ENCODE measurements around the gene IL17B.

Gene IL17B

DNA sequence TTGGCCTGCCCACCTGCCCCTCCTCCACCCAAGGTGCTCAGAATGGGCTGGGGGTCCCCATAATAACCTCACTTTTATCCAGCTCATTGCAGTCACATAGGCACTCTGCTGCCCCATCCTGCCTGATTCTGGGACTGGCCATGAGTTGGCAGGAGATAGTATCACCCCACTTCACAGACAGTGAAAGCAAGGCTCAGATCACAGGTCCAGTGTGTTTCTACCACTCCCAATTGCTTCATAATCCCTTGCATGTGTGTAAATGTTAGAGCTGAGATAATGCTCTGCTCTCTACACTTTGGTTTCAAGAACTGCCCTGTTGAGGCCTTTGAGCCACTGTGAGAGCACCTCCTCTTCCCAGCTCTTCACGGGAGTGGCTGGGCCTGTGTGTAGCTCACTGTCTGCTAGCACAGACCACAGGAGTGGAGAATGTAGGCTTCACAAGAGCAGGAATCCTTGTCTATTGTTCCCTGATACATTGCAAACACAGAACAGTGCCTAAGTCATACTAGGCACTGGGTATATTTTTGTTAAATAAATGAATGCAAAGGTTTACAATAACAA, 12.8 kb downstream of the IL17B start:
- Histone ChIP-seq H3K36me3 (ENCODE audit: control insufficient read depth, insufficient read depth, low read length) (no peaks in the 10 kb centered on the region), H3K4me3 (ENCODE audit: low read length) (no peak overlapping the region), H3K9ac (ENCODE audit: low read length) (no peak overlapping the region), H3K27me3 (ENCODE audit: control insufficient read depth, insufficient read depth, low read length) (no peaks in the 10 kb centered on the region), H3K4me1 (ENCODE audit: control insufficient read depth, insufficient read depth, low read length) (peaks cover 9% of the 10 kb centered on the region), H3K9me3 (ENCODE audit: control insufficient read depth, low read length) (no peaks in the 10 kb centered on the region)

DNA sequence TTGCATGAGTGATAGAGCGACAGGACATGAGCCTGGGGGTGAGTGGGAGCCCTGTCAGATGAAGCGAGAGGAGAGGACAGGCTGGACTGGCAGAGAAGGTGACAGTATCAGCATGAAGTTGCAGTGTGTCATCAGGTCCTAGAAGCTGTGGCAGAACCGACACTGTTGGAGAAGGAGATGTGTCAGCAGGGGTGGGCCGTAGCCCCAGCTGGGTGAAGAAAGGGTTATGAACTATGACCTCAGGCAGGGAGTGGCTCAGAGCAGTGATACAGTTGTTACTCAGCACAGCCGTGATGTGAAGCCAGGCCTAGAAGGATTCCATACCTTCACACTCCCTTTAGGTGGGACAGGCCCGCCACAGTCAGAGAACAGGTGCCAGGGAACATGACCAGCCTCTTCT, 13.7 kb downstream of the IL17B start:
- Histone ChIP-seq H3K27me3 (ENCODE audit: control insufficient read depth, insufficient read depth, low read length) (no peaks in the 10 kb centered on the region), H3K9ac (ENCODE audit: low read length) (no peak overlapping the region), H3K4me3 (ENCODE audit: low read length) (no peak overlapping the region), H3K9me3 (ENCODE audit: control insufficient read depth, low read length) (no peaks in the 10 kb centered on the region), H3K36me3 (ENCODE audit: control insufficient read depth, insufficient read depth, low read length) (no peaks in the 10 kb centered on the region), H3K4me1 (ENCODE audit: control insufficient read depth, insufficient read depth, low read length) (peaks cover 9% of the 10 kb centered on the region)

DNA sequence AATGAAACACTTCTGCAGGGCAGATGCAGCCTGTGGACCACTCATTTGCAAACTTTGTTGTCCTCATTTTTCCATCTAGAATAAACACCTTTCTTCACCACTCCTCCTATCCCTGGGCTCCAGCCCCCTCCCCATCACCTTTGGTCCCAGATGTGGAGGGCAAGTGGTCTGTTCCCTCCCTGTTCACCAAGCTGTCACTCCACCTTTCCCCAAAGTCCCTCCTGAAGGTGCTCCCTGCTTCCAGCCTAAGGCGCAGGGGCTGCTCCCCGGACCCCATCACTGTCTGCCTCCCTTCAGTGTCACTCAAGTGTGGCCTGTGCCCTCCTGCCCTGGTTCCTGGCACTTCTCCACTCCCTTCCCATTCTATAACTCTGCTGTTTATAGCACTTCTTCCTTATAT, 14.4 kb downstream of the IL17B start:
- Histone ChIP-seq H3K4me3 (ENCODE audit: low read length) (no peak overlapping the region), H3K27me3 (ENCODE audit: control insufficient read depth, insufficient read depth, low read length) (no peaks in the 10 kb centered on the region), H3K36me3 (ENCODE audit: control insufficient read depth, insufficient read depth, low read length) (no peaks in the 10 kb centered on the region), H3K9ac (ENCODE audit: low read length) (no peak overlapping the region), H3K4me1 (ENCODE audit: control insufficient read depth, insufficient read depth, low read length) (peaks cover 9% of the 10 kb centered on the region), H3K9me3 (ENCODE audit: control insufficient read depth, low read length) (no peaks in the 10 kb centered on the region)

DNA sequence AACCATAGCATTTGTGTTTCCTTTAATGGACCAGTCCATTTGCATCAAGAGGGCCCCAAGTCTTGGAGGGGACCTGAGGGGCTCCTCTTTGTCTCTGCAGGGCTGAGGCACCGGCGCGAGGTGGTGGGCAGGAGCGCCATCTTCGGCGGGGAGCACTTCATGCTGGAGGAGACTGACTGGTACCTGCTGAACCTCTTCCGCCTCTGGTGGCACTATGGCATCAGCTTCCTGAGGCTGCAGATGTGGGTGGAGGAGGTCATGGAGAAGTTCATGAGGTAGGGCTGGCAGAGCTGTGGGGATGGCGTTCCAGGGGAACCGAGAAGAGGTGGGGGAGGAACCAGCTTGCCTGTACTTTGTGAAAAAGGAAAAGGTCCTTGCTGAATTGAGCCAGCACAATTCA, 15.2 kb downstream of the IL17B start:
- H3K9ac ChIP-seq (ENCODE audit: low read length): no peak overlapping the region
- peaks cover 9% of the 10 kb centered on the region for H3K4me1 ChIP-seq (ENCODE audit: control insufficient read depth, insufficient read depth, low read length)
- H3K27me3 ChIP-seq (ENCODE audit: control insufficient read depth, insufficient read depth, low read length): no peaks in the 10 kb centered on the region
- no peak overlapping the region for H3K4me3 ChIP-seq (ENCODE audit: low read length)
- H3K36me3 ChIP-seq (ENCODE audit: control insufficient read depth, insufficient read depth, low read length): no peaks in the 10 kb centered on the region
- no peaks in the 10 kb centered on the region for H3K9me3 ChIP-seq (ENCODE audit: control insufficient read depth, low read length)

DNA sequence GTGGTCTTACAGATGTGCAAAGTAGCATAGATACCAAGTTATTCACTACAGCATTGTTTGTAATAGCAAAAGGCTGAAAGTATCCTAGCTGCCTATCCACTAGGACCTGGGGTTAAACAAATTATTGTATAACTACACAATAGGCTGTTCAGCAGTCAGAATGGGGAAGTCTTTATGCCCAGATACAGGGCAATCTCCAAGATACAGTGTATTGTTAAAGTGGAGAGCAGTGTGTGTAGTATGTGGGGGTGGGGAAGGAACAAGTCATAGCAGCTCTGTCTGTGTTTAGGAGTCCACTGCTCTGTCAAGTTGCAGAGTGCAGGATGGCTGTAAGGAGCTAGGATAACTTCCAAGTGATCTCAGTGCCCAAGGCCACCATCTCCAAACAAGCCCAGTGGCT, 15.7 kb downstream of the IL17B start:
- no peak overlapping the region for H3K9ac ChIP-seq (ENCODE audit: low read length)

DNA sequence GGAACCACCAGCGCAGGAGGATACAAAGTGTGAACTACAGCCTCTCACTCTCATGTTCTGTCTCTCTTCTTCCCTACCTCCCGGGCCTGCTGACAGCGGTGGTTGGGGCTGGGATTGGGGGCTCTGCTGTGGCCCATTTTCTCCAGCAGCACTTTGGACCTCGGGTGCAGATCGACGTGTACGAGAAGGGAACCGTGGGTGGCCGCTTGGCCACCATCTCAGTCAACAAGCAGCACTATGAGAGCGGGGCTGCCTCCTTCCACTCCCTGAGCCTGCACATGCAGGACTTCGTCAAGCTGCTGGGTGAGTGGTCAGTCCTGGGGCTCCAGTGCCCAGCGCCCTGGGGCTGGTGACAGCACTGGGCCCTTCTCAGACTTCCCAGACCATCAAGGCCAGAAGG, 16.6 kb downstream of the IL17B start:
- H3K9me3 ChIP-seq (ENCODE audit: control insufficient read depth, low read length): no peaks in the 10 kb centered on the region
- no peaks in the 10 kb centered on the region for H3K27me3 ChIP-seq (ENCODE audit: control insufficient read depth, insufficient read depth, low read length)
- H3K4me1 ChIP-seq (ENCODE audit: control insufficient read depth, insufficient read depth, low read length): peaks cover 6% of the 10 kb centered on the region
- no peak overlapping the region for H3K4me3 ChIP-seq (ENCODE audit: low read length)
- H3K9ac ChIP-seq (ENCODE audit: low read length): no peak overlapping the region
- no peaks in the 10 kb centered on the region for H3K36me3 ChIP-seq (ENCODE audit: control insufficient read depth, insufficient read depth, low read length)

More for the DNA sequence above, 15.7 kb downstream of the IL17B start:
- Histone ChIP-seq H3K36me3 (ENCODE audit: control insufficient read depth, insufficient read depth, low read length) (no peaks in the 10 kb centered on the region), H3K27me3 (ENCODE audit: control insufficient read depth, insufficient read depth, low read length) (no peaks in the 10 kb centered on the region), H3K9me3 (ENCODE audit: control insufficient read depth, low read length) (no peaks in the 10 kb centered on the region), H3K4me3 (ENCODE audit: low read length) (no peak overlapping the region), H3K4me1 (ENCODE audit: control insufficient read depth, insufficient read depth, low read length) (peaks cover 9% of the 10 kb centered on the region)

DNA sequence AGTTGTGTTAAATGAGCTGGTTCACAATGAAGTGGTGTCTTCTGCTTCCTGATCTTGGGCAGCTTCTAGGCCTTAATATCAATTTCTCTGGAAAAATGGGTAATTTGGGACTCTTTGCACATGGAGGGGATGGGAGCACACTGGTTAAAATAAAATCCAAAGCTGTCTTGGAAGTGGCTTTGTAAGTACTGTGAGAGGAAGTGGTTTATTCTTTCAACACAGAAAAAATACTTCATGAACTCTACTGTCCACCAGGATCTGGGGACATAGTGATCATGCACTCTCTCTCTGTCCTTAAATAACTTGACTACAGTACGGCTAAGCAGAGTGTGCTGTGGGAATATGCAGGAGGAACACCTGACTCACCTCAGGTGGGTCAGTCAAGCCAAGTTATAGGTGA, 18.8 kb downstream of the IL17B start:
- Histone ChIP-seq H3K9ac (ENCODE audit: low read length) (no peak overlapping the region), H3K36me3 (ENCODE audit: control insufficient read depth, insufficient read depth, low read length) (no peaks in the 10 kb centered on the region), H3K4me1 (ENCODE audit: control insufficient read depth, insufficient read depth, low read length) (peaks cover 4% of the 10 kb centered on the region), H3K27me3 (ENCODE audit: control insufficient read depth, insufficient read depth, low read length) (no peaks in the 10 kb centered on the region), H3K4me3 (ENCODE audit: low read length) (no peak overlapping the region), H3K9me3 (ENCODE audit: control insufficient read depth, low read length) (no peaks in the 10 kb centered on the region)

DNA sequence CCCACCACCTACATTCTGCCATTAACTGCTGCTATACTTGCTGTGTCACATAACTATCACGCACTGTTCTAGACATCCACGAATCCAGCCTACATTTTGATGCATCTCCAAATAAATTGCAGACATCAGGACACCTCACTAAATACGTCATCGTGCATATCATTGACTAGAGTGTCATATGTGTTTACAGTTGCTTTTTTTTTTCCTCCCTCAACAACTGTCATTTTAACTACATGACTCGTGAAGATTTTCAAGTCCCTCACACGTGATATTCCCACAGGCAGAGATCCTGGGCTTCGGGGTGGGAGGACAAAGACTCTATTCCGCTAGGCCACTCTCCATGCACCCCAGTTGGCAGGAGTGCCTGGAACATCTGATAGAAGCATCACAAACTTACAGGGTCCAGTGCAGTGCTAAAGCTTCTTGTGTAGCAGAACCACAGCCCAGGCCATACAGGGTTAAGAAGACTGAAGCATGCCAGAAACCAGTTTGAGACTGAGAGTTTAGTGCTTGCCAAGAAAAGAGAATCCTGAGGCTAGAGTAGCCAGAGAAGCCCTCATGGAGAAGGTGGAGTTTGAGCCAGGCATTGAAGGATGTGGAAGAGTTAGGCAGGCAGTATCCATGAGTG, 20.1 kb downstream of the IL17B start:
- Histone ChIP-seq H3K36me3 (ENCODE audit: control insufficient read depth, insufficient read depth, low read length) (no peaks in the 10 kb centered on the region), H3K27me3 (ENCODE audit: control insufficient read depth, insufficient read depth, low read length) (no peaks in the 10 kb centered on the region), H3K4me3 (ENCODE audit: low read length) (no peak overlapping the region), H3K9me3 (ENCODE audit: control insufficient read depth, low read length) (no peaks in the 10 kb centered on the region), H3K4me1 (ENCODE audit: control insufficient read depth, insufficient read depth, low read length) (peaks cover 4% of the 10 kb centered on the region), H3K9ac (ENCODE audit: low read length) (no peak overlapping the region)

DNA sequence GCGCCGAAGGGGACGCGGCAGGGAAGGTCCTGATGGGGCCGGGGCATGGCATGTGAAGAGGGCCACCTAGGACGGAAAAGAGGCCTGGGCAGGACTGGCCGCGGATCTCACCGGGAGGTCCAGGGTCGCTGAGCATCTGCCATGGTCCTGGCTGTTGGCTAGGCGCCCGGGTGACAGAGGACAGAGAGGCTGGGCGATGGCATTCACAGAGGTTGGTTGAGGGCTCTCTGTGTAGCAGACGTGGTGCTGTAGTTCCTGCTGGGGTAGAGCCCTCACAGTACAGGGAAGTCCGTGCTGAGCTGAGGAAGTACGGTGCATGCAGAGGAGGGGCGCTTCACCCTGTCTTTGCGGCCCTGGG, 20.8 kb downstream of the IL17B start:
- Histone ChIP-seq H3K9ac (ENCODE audit: low read length) (peak overlapping the region; percentile 77), H3K4me3 (ENCODE audit: low read length) (peak overlapping the region; percentile 72), H3K36me3 (ENCODE audit: control insufficient read depth, insufficient read depth, low read length) (no peaks in the 10 kb centered on the region), H3K27me3 (ENCODE audit: control insufficient read depth, insufficient read depth, low read length) (no peaks in the 10 kb centered on the region), H3K9me3 (ENCODE audit: control insufficient read depth, low read length) (no peaks in the 10 kb centered on the region), H3K4me1 (ENCODE audit: control insufficient read depth, insufficient read depth, low read length) (peaks cover 4% of the 10 kb centered on the region)

DNA sequence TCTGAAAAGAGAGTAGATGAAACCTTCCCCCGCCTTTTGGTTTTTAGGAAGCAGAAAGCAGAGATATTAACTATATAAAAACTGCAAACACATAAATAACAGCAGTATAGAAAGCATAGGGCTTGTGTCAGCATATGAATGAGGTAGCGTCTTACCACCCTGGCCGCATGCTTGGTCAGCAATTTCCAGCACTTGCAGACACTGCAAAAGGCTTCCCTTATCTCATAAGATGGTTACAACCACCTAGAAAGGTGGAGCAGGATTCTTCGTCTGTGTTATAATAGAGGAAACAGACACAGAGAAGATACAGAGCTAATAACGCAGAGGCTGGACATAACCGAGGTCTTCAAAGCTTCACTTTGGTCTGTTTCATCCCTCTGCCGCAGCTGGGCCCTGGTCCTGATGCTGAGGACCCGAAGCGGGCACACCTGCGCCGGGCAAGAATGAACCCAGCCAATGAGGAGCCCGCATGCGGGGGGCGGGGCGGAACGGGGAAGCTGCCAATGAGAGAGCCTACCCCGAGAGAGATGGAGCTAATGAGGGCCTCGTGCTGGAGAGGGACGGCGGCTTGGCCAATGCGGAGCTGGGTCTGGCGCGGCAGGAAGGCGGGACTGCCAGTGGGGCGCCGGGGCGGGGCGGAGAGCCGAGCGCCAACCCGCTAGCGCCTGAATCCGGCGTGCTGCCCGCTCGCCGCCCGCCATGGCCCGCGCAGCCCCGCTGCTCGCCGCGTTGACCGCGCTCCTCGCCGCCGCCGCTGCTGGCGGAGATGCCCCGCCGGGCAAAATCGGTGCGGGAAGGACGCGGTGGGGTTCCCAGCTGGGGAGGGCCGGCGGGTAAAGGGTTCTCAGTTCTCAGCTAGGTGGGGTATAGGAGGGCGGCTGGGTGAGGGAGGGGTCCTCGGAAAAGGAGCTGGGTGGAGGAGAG, 21.5 kb downstream of the IL17B start, which contains the start of gene PCYOX1L:
Gene PCYOX1L (plus strand): TSS at position 677 of the 924 bp plus-strand sequence. CDS start 23 bp downstream, at position 700.
- H3K9me3 ChIP-seq (ENCODE audit: control insufficient read depth, low read length): no peaks in the 10 kb centered on the region
- peak within 1 kb of the TSS; percentile 77 for H3K9ac ChIP-seq (ENCODE audit: low read length)
- peak within 1 kb of the TSS; percentile 72 for H3K4me3 ChIP-seq (ENCODE audit: low read length)
- no peaks in the 10 kb centered on the region for H3K36me3 ChIP-seq (ENCODE audit: control insufficient read depth, insufficient read depth, low read length)
- H3K27me3 ChIP-seq (ENCODE audit: control insufficient read depth, insufficient read depth, low read length): no peaks in the 10 kb centered on the region
- H3K4me1 ChIP-seq (ENCODE audit: control insufficient read depth, insufficient read depth, low read length): peaks cover 4% of the 10 kb centered on the region

DNA sequence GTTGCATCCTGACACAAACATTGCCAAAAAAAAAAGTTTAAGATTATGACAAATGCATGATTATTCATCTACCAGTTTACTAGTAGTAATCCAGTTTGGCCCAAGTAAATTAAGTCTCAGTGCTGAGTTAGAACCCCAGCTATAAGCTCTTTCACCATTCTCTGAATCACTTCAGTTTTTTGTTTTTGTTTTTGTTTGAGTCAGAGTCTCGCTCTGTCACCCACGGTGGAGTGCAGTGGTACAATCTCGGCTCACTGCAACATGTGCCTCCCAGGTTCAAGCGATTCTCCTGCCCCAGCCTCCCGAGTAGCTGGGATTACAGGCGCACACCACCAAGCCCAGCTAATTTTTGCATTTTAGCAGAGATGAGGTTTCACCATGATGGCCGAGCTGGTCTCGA, 22.7 kb downstream of the IL17B start:
- H3K36me3 ChIP-seq (ENCODE audit: control insufficient read depth, insufficient read depth, low read length): no peaks in the 10 kb centered on the region
- H3K27me3 ChIP-seq (ENCODE audit: control insufficient read depth, insufficient read depth, low read length): no peaks in the 10 kb centered on the region
- H3K4me1 ChIP-seq (ENCODE audit: control insufficient read depth, insufficient read depth, low read length): peaks cover 4% of the 10 kb centered on the region
- no peaks in the 10 kb centered on the region for H3K9me3 ChIP-seq (ENCODE audit: control insufficient read depth, low read length)
- no peak overlapping the region for H3K9ac ChIP-seq (ENCODE audit: low read length)
- no peak overlapping the region for H3K4me3 ChIP-seq (ENCODE audit: low read length)

DNA sequence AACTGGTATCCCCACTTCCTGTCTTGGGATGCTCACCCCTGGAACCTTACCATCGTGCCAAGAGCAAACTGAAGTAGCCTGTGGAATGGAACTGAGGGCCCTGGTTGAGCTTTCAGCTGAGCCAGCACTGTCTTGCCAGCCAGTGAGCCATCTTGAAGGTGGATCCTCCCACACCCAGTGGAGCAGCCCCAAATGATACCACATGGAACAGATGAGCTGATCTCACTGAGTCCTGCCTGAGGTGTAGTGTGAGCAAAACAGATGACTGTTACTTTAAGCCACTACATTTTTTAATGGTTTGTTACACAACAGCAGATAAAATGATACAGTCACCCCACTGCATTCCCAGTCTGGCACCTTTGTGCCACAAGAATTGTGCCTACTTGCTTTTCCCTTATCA, 23.4 kb downstream of the IL17B start:
- H3K36me3 ChIP-seq (ENCODE audit: control insufficient read depth, insufficient read depth, low read length): no peaks in the 10 kb centered on the region
- no peaks in the 10 kb centered on the region for H3K27me3 ChIP-seq (ENCODE audit: control insufficient read depth, insufficient read depth, low read length)
- H3K4me3 ChIP-seq (ENCODE audit: low read length): no peak overlapping the region
- H3K9me3 ChIP-seq (ENCODE audit: control insufficient read depth, low read length): no peaks in the 10 kb centered on the region
- peaks cover 4% of the 10 kb centered on the region for H3K4me1 ChIP-seq (ENCODE audit: control insufficient read depth, insufficient read depth, low read length)
- H3K9ac ChIP-seq (ENCODE audit: low read length): no peak overlapping the region
